HCEC 1CT (cell line): ENCODE data around the gene CD5L.

Experiments
- DNase-seq: peaks from one replicate; pipeline ENCODE4 v3.0.0-alpha.2; 2017

CD5L gene

GRCh38 chr1:157841708-157842107, at the start of gene CD5L:
Gene CD5L (minus strand): TSS chr1:157841808. CDS start chr1:157841701, 107 bp downstream.
- DNase-seq = no peak

- no peak for DNase-seq
Measured at GRCh38 chr1:157882580-157882979, 41.0 kb upstream of the CD5L start.

- no peak for DNase-seq
Measured at GRCh38 chr1:157880621-157881020, 39.0 kb upstream of the CD5L start.

- peak; percentile 52 for DNase-seq
Measured at GRCh38 chr1:157878059-157878458, 36.5 kb upstream of the CD5L start.

- DNase-seq = no peak
Measured at GRCh38 chr1:157870490-157870889, 28.9 kb upstream of the CD5L start.

GRCh38 chr1:157868654-157869053, 27.0 kb upstream of the CD5L start:
- no peak for DNase-seq

GRCh38 chr1:157862114-157863070, 20.8 kb upstream of the CD5L start:
- DNase-seq = no peak

- no peak for DNase-seq
Measured at GRCh38 chr1:157856538-157856937, 14.9 kb upstream of the CD5L start.

GRCh38 chr1:157852476-157852875, 10.9 kb upstream of the CD5L start:
- DNase-seq = peak; percentile 4

GRCh38 chr1:157849229-157849875, 7.7 kb upstream of the CD5L start:
- DNase-seq = no peak

GRCh38 chr1:157844089-157844830, 2.7 kb upstream of the CD5L start:
- no peak for DNase-seq

GRCh38 chr1:157842939-157843338, 1.3 kb upstream of the CD5L start:
- DNase-seq = no peak

- no peak for DNase-seq
Measured at GRCh38 chr1:157838966-157839365, 2.6 kb downstream of the CD5L start.

GRCh38 chr1:157834430-157834829, 7.2 kb downstream of the CD5L start:
- no peak for DNase-seq

- DNase-seq = no peak
Measured at GRCh38 chr1:157833145-157833544, 8.5 kb downstream of the CD5L start.

- DNase-seq = no peak
Measured at GRCh38 chr1:157831968-157832626, 9.5 kb downstream of the CD5L start.

- DNase-seq = no peak
Measured at GRCh38 chr1:157830887-157831286, 10.7 kb downstream of the CD5L start.

- DNase-seq = no peak
Measured at GRCh38 chr1:157829711-157830110, 11.9 kb downstream of the CD5L start.

- no peak for DNase-seq
Measured at GRCh38 chr1:157829210-157829609, 12.4 kb downstream of the CD5L start.

- no peak for DNase-seq
Measured at GRCh38 chr1:157820299-157820698, 21.3 kb downstream of the CD5L start.

GRCh38 chr1:157819896-157820295, 21.7 kb downstream of the CD5L start, which contains the start of gene FCRL1:
Gene FCRL1 (minus strand): TSS chr1:157820120. CDS start chr1:157820037, 83 bp downstream.
- DNase-seq = no peak

GRCh38 chr1:157819215-157819614, 22.4 kb downstream of the CD5L start:
- no peak for DNase-seq

- DNase-seq = no peak
Measured at GRCh38 chr1:157813269-157813668, 28.3 kb downstream of the CD5L start.
